Right atrium auricular region (tissue), 2 donors: ENCODE measurements around the gene RAP1GAP. TPM values are rescaled to one million over a fixed set of nuclear protein-coding genes. Genes with fewer than 3 reads are reported as not detected.

ENCODE experiments used
- DNase-seq: peaks from one replicate; pipeline ENCODE4 v3.0.0-alpha.2; 2019; ENCODE audit warnings: low spot score
- H3K27ac ChIP-seq, 2 donors: fragments of 200-600 bp; sonication (generic); 1 replicate in 1 of 2; 2 replicates in 1 of 2; pipeline ENCODE4 v1.5.1; 2016 to 2019
- H3K27me3 ChIP-seq, 2 donors: fragments of 200-600 bp; sonication (generic); one replicate each; pipeline versions ENCODE4 v1.5.1 to v1.6.0; 2017 to 2019
- H3K36me3 ChIP-seq: fragments of 200-600 bp; sonication (generic); one replicate; pipeline ENCODE4 v1.5.1; 2016
- H3K4me1 ChIP-seq, 2 donors: fragments of 200-600 bp; sonication (generic); one replicate each; pipeline versions ENCODE4 v1.5.1 to v1.6.0; 2017 to 2019
- H3K4me3 ChIP-seq, 2 donors: fragments of 200-600 bp; sonication (generic); 1 replicate in 1 of 2; 2 replicates in 1 of 2; pipeline ENCODE4 v1.5.1; 2017 to 2019; ENCODE audit warnings: mild to moderate bottlenecking in 1 of 2, moderate library complexity in 1 of 2
- H3K9me3 ChIP-seq, 2 donors: fragments of 200-600 bp; sonication (generic); one replicate each; pipeline ENCODE4 v1.5.1; 2019
- total RNA-seq, 2 donors: library from RNA; depleted of rRNA; stranded (reverse); fragments of >200 nt; gene quantifications; one replicate each; pipeline ENCODE4 v1.1.0, GENCODE V29; 2016
- TF ChIP-seq, protein P1 (sequence below), 2 donors: fragments of 200-600 bp; sonication (generic); IDR thresholded peaks; one replicate each; pipeline ENCODE4 v1.5.1; 2019; ENCODE audit warnings: antibody characterized with exemption in 2 of 2

The RAP1GAP gene
- total RNA-seq, 2 donors from 2014 or later, result 4.0 to 8.4 TPM

DNA sequence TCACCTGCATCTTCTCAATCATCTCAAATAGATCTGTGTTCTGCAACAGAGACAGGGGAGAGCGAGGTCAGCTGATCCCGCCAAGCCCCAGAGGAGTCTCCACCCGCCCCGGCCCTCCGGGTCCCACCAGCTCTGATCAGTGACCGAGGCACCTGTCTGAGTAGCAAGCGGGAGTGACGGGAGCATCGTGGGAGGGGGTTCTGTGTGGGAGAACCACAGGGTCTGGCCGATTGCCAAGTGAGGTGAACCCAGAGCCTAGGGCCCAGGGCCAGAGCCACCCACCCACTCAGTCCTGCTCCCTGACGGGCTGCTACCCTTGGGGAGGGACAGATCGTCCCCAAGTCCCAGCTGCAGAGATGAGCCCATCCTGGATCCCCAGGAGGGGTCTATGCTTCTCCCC is 49.1 kb downstream of the RAP1GAP start:
- Histone ChIP-seq H3K27me3 (no peaks in the 10 kb centered on the region), H3K27ac (no peak overlapping the region), H3K9me3 (no peaks in the 10 kb centered on the region), H3K36me3 (no peaks in the 10 kb centered on the region), H3K4me3 (no peak overlapping the region), H3K4me1 (peaks cover 0 to 22% of the 10 kb centered on the region in 2 donors)
- DNase-seq, result no peak
- TF ChIP-seq, protein P1, sequence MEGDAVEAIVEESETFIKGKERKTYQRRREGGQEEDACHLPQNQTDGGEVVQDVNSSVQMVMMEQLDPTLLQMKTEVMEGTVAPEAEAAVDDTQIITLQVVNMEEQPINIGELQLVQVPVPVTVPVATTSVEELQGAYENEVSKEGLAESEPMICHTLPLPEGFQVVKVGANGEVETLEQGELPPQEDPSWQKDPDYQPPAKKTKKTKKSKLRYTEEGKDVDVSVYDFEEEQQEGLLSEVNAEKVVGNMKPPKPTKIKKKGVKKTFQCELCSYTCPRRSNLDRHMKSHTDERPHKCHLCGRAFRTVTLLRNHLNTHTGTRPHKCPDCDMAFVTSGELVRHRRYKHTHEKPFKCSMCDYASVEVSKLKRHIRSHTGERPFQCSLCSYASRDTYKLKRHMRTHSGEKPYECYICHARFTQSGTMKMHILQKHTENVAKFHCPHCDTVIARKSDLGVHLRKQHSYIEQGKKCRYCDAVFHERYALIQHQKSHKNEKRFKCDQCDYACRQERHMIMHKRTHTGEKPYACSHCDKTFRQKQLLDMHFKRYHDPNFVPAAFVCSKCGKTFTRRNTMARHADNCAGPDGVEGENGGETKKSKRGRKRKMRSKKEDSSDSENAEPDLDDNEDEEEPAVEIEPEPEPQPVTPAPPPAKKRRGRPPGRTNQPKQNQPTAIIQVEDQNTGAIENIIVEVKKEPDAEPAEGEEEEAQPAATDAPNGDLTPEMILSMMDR (IDR thresholded peaks at IDR 0.05), result no peak

DNA sequence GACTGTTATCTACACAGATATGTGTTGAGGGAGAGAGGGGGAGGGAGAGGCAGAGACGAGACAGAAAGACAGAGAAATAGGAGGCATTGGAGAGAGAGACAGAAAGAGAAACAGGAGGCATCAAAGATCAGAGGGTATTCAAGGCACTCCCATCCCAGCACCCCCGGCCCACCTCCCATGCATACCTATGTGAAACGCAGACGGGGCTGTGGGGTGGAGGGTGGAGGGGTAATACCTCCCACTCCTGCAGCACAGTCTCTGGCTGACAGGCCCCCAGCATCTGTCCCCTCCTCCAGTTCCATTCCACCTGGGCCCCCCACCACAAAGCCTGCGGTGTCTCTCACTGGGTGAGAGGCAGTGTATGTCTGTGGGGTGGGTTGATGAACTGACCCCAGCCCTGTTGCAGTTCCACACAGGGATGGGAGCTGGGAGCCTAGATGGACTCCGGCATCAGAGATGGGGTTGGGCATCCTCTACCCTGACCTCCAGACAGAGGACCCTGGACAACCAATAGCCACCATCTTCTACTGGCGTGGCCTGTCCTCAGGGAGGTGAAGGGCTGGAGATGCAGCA is 49.7 kb downstream of the RAP1GAP start:
- no peaks in the 10 kb centered on the region for H3K27me3 ChIP-seq
- TF ChIP-seq, protein P1 (IDR thresholded peaks at IDR 0.05), result no peak
- H3K4me1 ChIP-seq, result peaks cover 0 to 22% of the 10 kb centered on the region in 2 donors
- H3K36me3 ChIP-seq, result no peaks in the 10 kb centered on the region
- no peak overlapping the region for H3K4me3 ChIP-seq
- no peak for DNase-seq
- no peaks in the 10 kb centered on the region for H3K9me3 ChIP-seq
- no peak overlapping the region for H3K27ac ChIP-seq

DNA sequence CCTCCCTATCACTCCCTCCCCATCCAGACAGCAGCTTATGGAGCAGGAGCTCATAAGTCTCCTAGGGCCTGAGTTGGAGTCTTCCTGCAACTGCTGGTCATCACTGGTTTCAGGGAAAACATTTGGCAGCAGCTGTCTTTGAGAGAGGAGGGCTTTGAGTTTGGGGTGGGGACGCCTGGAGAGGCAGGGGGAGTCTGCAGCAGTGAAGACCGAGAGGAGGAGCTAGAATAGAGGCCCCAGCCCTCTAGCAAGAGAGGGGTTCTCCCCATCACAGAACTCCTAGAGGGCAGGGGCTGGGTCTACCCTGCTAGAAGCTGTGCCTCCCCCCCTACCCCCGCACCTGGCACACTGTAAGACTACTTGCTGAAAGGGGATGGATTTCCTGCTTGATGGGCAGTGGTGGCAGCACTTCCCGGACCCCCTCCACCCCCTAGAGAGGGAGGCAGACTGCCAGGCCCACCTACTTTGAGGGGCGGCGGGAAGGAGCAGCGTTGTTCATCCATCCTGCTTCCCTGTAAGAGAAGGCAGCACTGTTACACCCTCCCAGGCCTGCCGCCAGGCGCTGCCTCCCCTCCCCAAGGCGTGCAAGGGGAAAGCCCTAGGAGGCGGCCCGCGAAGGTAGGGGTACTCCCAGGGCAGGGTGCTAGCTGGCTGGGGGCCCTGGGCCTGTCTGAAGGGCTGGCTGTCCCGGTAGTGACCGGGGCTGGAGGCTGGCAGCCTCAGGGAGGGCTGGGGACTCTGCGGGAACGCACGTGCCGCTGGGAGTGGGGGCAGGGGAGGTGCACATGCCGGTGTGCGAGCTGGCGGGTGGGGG is 50.4 kb downstream of the RAP1GAP start:
- Histone ChIP-seq H3K36me3 (no peaks in the 10 kb centered on the region), H3K4me1 (peaks cover 0 to 22% of the 10 kb centered on the region in 2 donors), H3K27ac (no peak overlapping the region), H3K27me3 (no peaks in the 10 kb centered on the region), H3K9me3 (no peaks in the 10 kb centered on the region), H3K4me3 (no peak overlapping the region)
- TF ChIP-seq, protein P1 (IDR thresholded peaks at IDR 0.05), result no peak
- no peak for DNase-seq

DNA sequence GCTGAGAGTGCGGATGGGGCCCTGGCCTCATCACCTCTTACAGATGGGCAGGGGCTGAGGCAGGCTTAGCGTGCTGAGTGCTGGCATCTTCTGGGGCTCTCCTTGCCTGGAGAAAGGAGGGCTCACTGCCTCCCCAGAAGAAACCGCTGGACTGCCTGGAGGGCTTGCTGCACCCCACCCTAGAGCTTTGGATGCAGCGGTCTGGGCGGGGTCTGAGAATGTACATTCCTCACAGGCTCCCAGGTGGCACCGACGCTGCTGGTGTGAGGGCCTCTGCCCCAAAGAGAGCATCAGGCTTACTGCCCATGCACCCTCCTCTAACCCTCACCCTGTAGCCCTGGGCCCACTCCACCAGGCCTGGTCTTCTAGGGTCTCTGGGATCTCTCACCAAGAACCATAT is 51.1 kb downstream of the RAP1GAP start:
- H3K9me3 ChIP-seq, result no peaks in the 10 kb centered on the region
- DNase-seq, result no peak
- no peak overlapping the region for H3K27ac ChIP-seq
- TF ChIP-seq, protein P1 (IDR thresholded peaks at IDR 0.05), result no peak
- peaks cover 0 to 22% of the 10 kb centered on the region in 2 donors for H3K4me1 ChIP-seq
- no peak overlapping the region for H3K4me3 ChIP-seq
- no peaks in the 10 kb centered on the region for H3K27me3 ChIP-seq
- no peaks in the 10 kb centered on the region for H3K36me3 ChIP-seq

DNA sequence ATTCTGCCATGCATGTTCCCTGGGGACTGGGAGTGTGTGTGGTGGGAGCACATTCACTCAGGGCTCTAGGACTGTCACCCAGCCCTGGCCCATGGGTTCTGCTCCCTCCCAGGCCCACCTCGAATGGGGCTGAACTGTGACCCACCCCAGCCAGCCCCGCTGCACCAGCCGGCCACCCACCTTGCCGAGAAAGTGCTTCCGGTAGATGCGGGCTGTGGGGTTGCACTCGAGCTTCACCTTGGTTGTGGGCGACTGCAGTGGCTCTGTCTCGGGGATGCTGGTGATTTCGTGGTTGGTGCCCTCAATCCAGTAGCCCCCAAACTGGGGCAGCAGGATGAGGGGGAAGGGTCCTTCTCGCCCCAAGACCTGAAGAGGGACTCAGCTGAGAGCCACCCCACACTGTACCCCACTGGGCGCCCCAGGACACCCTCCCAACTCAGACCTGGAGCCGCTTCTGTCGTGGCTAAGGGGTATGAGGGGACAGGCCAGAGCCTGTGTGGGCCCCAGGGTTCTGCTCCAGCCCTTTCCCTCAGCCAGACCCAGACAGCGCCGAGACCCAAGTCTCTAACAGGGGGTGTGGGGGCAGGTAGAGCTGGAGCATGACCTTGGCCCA is 51.9 kb downstream of the RAP1GAP start:
- no peaks in the 10 kb centered on the region for H3K36me3 ChIP-seq
- no peak overlapping the region for H3K27ac ChIP-seq
- TF ChIP-seq, protein P1 (IDR thresholded peaks at IDR 0.05), result no peak
- H3K9me3 ChIP-seq, result no peaks in the 10 kb centered on the region
- no peak for DNase-seq
- H3K4me3 ChIP-seq, result no peak overlapping the region
- no peaks in the 10 kb centered on the region for H3K27me3 ChIP-seq
- H3K4me1 ChIP-seq, result peaks cover 0 to 22% of the 10 kb centered on the region in 2 donors
